Mucosa of descending colon (tissue), 3 donors: ENCODE measurements around the gene TSPO2. TPM values are rescaled to one million over a fixed set of nuclear protein-coding genes. Genes with fewer than 3 reads are reported as not detected.
"Not testable (repeated sequence)": the region's sequence is repeated elsewhere in the genome, so short reads cannot be mapped to it uniquely, and the experiment has no call there.

Experiments used
- ATAC-seq: fragments of 200-7000 bp; cut with Tn5 transposase; one replicate; pipeline ENCODE4 v1.9.1; 2020; ENCODE audit warnings: mild to moderate bottlenecking, moderate library complexity
- DNase-seq, 3 donors: peaks; one replicate each; pipeline ENCODE4 v3.0.0-alpha.2; 2020
- H3K36me3 ChIP-seq: fragments of 200-600 bp; one replicate; pipeline ENCODE4 v1.8.0; 2021; ENCODE audit warnings: low read depth, mild to moderate bottlenecking
- H3K4me1 ChIP-seq: fragments of 200-600 bp; one replicate; pipeline ENCODE4 v1.8.0; 2021; ENCODE audit warnings: low read depth, mild to moderate bottlenecking
- H3K4me3 ChIP-seq: fragments of 200-600 bp; one replicate; pipeline ENCODE4 v1.8.0; 2021; ENCODE audit warnings: mild to moderate bottlenecking
- H3K9me3 ChIP-seq: fragments of 200-600 bp; one replicate; pipeline ENCODE4 v1.8.0; 2021; ENCODE audit warnings: mild to moderate bottlenecking
- intact Hi-C, 2 donors: fragments of 100-400 bp; cut with DNase I in 1 of 2; cut with micrococcal nuclease in 1 of 2; formaldehyde crosslinking; loops; one replicate each; pipeline versions ENCODE4 v1.11.0 to v1.11.1; 2022; cut with DNase I, micrococcal nuclease
- total RNA-seq, 3 donors: library from RNA; stranded (reverse); fragmentation: NEBNext Ultra II Directional in 2 of 3; extraction: Animal tissue kit (Norgen Biotek cat#: 25700) in 2 of 3; gene quantifications; one replicate each; pipeline versions ENCODE4 v1.2.1 to v1.2.4, GENCODE V29; 2021 to 2023
- TF ChIP-seq, protein P1 (sequence below): fragments of 200-600 bp; IDR thresholded peaks from one replicate; pipeline ENCODE4 v1.8.0; 2022; ENCODE audit warnings: antibody characterized with exemption, mild to moderate bottlenecking
- donor health status: DM: no; HTN: no; CAD: no; lungs with moderate emphysema.
- donor health status: DM: no; HTN: no; CAD: no.
- donor health status: DM: no; HTN: yes; CAD: no.

TSPO2 gene
- total RNA-seq, 3 donors from 2014 or later = 0.48 TPM; not detected in 2

- intact Hi-C loops = loop anchor here in 1 of 2 donors (5.0 kb wide), 1 partner anchor 58 kb away; no protein-coding TSS in a partner anchor
Observed at GRCh38 chr6:41009669-41010068, 32.6 kb upstream of the TSPO2 start.

GRCh38 chr6:41011673-41012072 is 30.6 kb upstream of the TSPO2 start:
- intact Hi-C loops = no loop called here
- no peaks in the 10 kb centered on the region for H3K4me1 ChIP-seq
- H3K9me3 ChIP-seq = no peaks in the 10 kb centered on the region
- no peak overlapping the region for H3K4me3 ChIP-seq
- no peaks in the 10 kb centered on the region for H3K36me3 ChIP-seq
- DNase-seq (no peak), ATAC-seq (no peak)
- TF ChIP-seq, protein P1, sequence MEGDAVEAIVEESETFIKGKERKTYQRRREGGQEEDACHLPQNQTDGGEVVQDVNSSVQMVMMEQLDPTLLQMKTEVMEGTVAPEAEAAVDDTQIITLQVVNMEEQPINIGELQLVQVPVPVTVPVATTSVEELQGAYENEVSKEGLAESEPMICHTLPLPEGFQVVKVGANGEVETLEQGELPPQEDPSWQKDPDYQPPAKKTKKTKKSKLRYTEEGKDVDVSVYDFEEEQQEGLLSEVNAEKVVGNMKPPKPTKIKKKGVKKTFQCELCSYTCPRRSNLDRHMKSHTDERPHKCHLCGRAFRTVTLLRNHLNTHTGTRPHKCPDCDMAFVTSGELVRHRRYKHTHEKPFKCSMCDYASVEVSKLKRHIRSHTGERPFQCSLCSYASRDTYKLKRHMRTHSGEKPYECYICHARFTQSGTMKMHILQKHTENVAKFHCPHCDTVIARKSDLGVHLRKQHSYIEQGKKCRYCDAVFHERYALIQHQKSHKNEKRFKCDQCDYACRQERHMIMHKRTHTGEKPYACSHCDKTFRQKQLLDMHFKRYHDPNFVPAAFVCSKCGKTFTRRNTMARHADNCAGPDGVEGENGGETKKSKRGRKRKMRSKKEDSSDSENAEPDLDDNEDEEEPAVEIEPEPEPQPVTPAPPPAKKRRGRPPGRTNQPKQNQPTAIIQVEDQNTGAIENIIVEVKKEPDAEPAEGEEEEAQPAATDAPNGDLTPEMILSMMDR = no peak

More at GRCh38 chr6:41009669-41010068, 32.6 kb upstream of the TSPO2 start:
- Histone ChIP-seq H3K4me1 (no peaks in the 10 kb centered on the region), H3K36me3 (no peaks in the 10 kb centered on the region), H3K4me3 (no peak overlapping the region), H3K9me3 (no peaks in the 10 kb centered on the region)
- ATAC-seq (no peak), DNase-seq (no peak)
- TF ChIP-seq, protein P1 = no peak

DNA sequence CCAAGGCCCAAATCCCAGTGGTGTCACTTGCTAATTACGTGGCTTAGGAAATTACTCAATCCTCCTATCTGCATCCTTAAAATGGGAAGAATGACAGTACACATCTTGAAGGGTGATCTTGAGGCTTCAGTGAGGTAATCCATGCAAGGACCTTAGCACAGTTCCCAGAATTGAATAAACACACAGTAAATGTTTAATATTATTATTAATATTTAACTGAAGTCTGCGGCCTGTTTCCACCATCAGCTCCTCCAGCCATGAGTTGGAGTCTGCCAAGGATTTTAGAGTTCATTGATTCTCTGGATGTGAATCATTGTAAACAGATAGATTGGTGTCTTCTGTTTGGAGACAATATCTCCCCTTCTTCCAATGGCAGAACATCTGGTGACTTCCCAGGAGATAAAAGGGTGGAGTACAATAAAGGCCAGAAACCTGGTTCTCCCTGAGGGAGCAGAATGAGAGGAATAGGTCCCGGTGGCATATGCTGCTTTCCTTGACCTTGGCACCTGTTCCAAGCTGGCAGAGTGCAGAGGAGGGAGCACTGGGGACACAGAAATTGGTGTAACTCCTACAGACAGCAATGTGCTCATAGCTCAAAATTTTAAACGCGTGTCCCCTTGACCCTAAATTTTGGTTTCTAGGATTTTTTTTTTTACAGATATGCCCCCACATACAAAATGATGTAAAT is 28.7 kb upstream of the TSPO2 start:
- Histone ChIP-seq H3K9me3 (no peaks in the 10 kb centered on the region), H3K36me3 (no peaks in the 10 kb centered on the region), H3K4me1 (no peaks in the 10 kb centered on the region), H3K4me3 (no peak overlapping the region)
- intact Hi-C loops = no loop called here
- DNase-seq = no peak
- ATAC-seq = no peak
- TF ChIP-seq, protein P1 = no peak

DNA sequence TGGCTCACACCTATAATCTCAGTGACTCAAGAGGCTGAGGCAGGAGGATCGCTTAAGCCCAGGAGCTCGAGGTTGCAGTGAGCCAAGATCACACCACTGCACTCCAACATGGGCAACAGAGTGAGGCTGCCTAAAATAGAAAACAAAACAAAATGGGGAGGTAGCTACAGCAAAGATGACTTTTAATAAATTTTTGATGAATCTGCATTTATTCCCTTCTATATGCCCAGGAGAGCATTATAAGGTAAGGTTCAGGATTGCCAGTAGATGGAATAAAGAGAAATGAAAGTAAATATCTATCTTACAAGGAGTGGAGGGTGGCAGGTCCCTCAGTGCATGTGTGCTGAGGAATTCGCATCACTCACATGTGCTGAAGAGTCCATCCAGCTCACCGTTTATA is 27.5 kb upstream of the TSPO2 start:
- Histone ChIP-seq H3K4me1 (no peaks in the 10 kb centered on the region), H3K4me3 (no peak overlapping the region), H3K9me3 (no peaks in the 10 kb centered on the region), H3K36me3 (no peaks in the 10 kb centered on the region)
- intact Hi-C loops = no loop called here
- DNase-seq = no peak
- ATAC-seq = no peak
- TF ChIP-seq, protein P1 = no peak

DNA sequence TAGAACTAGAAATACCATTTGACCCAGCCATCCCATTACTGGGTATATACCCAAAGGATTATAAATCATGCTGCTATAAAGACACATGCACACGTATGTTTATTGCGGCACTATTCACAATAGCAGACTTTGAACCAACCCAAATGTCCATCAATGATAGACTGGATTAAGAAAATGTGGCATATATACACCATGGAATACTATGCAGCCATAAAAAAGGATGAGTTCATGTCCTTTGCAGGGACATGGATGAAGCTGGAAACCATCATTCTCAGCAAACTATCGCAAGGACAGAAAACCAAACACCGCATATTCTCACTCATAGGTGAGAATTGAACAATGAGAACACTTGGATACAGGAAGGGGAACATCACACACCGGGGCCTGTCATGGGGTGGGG is 26.4 kb upstream of the TSPO2 start:
- H3K4me3 ChIP-seq, DNase-seq, H3K4me1 ChIP-seq, intact Hi-C loops, H3K9me3 ChIP-seq, H3K36me3 ChIP-seq, ATAC-seq: not testable (repeated sequence)

GRCh38 chr6:41017663-41018062 is 24.6 kb upstream of the TSPO2 start:
- no peaks in the 10 kb centered on the region for H3K9me3 ChIP-seq
- intact Hi-C loops = no loop called here
- no peak for ATAC-seq
- TF ChIP-seq, protein P1 = no peak
- no peak overlapping the region for H3K4me3 ChIP-seq
- no peaks in the 10 kb centered on the region for H3K4me1 ChIP-seq
- no peak for DNase-seq
- no peaks in the 10 kb centered on the region for H3K36me3 ChIP-seq
